SK-N-SH treated with all-trans-retinoic acid at 6 μM for 48 hours (cell line): Measurements from ENCODE around the gene CCNJL.

Experiments
- ARNTL ChIP-seq: fragments of 450-650 bp; formaldehyde crosslinking; IDR thresholded peaks from 2 replicates; pipeline ENCODE4 v1.5.0; 2020; ENCODE audit warnings: low read depth, mild to moderate bottlenecking, moderate library complexity, borderline replicate concordance
- CSDC2 ChIP-seq: fragments of 250-450 bp; sonication (Bioruptor Pico); IDR thresholded peaks from 2 replicates; pipeline ENCODE4 v1.5.0; 2020; ENCODE audit warnings: mild to moderate bottlenecking, moderate library complexity
- ISL1 ChIP-seq: fragments of 250-450 bp; sonication (Bioruptor Pico); IDR thresholded peaks from 2 replicates; pipeline ENCODE4 v2.1.2; 2022; ENCODE audit warnings: mild to moderate bottlenecking, moderate library complexity
- OSR1 ChIP-seq: fragments of 250-450 bp; sonication (Bioruptor Pico); IDR thresholded peaks from 2 replicates; pipeline ENCODE4 v1.8.0; 2022; ENCODE audit warnings: moderate library complexity, mild to moderate bottlenecking, inconsistent platforms
- PATZ1 ChIP-seq: fragments of 250-450 bp; sonication (Bioruptor Pico); IDR thresholded peaks from 2 replicates; pipeline ENCODE4 v1.8.0; 2020; ENCODE audit warnings: mild to moderate bottlenecking, moderate library complexity, borderline replicate concordance
- RARB ChIP-seq: fragments of 250-450 bp; sonication (Bioruptor Pico); IDR thresholded peaks from 2 replicates; pipeline ENCODE4 v1.8.0; 2021; ENCODE audit warnings: mild to moderate bottlenecking, moderate library complexity
- TCF4 ChIP-seq: fragments of 250-450 bp; sonication (Bioruptor Pico); IDR thresholded peaks from 2 replicates; pipeline ENCODE4 v1.8.0; 2021; ENCODE audit warnings: mild to moderate bottlenecking, moderate library complexity, borderline replicate concordance
- TOX ChIP-seq: fragments of 250-450 bp; sonication (Bioruptor Pico); IDR thresholded peaks from 2 replicates; pipeline ENCODE4 v1.8.0; 2021; ENCODE audit warnings: mild to moderate bottlenecking, moderate library complexity, borderline replicate concordance
- TSHZ2 ChIP-seq: fragments of 250-450 bp; sonication (Bioruptor Pico); IDR thresholded peaks from 2 replicates; pipeline ENCODE4 v1.5.0; 2020; ENCODE audit warnings: mild to moderate bottlenecking, moderate library complexity
- ZFP3 ChIP-seq: fragments of 250-450 bp; sonication (Bioruptor Pico); IDR thresholded peaks from 2 replicates; pipeline ENCODE4 v1.5.0; 2020; ENCODE audit warnings: mild to moderate bottlenecking, moderate library complexity
- ZNF70 ChIP-seq: fragments of 450-650 bp; formaldehyde crosslinking; IDR thresholded peaks from 2 replicates; pipeline ENCODE4 v1.5.0; 2020; ENCODE audit warnings: mild to moderate bottlenecking, moderate library complexity
- TF ChIP-seq, protein P1 (sequence below): fragments of 250-450 bp; sonication (Bioruptor Pico); IDR thresholded peaks from 2 replicates; pipeline ENCODE4 v1.5.1; 2021; ENCODE audit warnings: mild to moderate bottlenecking, moderate library complexity
- TF ChIP-seq, protein P2 (sequence below): fragments of 250-450 bp; sonication (Bioruptor Pico); IDR thresholded peaks from 2 replicates; pipeline ENCODE4 v1.5.1; 2020; ENCODE audit warnings: low read depth, mild to moderate bottlenecking, moderate library complexity

DNA sequence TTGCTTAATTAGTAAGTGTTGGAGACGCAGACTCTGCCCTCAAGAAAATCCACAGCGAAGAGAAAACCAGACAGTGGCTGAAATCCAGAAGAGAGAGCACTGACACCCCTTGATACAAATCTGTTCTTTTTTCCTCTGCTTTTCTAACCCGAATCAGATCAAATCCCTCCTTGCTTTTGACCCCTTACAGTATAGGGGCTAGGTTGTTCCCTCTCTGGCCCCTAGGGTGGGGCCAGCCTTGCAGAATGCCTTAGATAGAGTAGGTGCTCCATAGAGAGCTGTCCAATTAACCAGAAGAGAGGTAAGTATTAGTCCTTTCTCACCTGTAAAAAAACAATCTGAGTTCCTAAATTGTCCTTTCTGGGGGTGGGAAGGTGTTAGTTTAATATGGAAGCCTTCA is 47.9 kb upstream of the CCNJL start:
- no peak for TF ChIP-seq PATZ1 (CRISPR knock-in tag)
- no peak for TF ChIP-seq OSR1
- no peak for TF ChIP-seq ISL1 (CRISPR knock-in tag)
- TF ChIP-seq, protein P1, sequence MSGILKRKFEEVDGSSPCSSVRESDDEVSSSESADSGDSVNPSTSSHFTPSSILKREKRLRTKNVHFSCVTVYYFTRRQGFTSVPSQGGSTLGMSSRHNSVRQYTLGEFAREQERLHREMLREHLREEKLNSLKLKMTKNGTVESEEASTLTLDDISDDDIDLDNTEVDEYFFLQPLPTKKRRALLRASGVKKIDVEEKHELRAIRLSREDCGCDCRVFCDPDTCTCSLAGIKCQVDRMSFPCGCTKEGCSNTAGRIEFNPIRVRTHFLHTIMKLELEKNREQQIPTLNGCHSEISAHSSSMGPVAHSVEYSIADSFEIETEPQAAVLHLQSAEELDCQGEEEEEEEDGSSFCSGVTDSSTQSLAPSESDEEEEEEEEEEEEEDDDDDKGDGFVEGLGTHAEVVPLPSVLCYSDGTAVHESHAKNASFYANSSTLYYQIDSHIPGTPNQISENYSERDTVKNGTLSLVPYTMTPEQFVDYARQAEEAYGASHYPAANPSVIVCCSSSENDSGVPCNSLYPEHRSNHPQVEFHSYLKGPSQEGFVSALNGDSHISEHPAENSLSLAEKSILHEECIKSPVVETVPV = no peak
- no peak for TF ChIP-seq ZNF70
- TF ChIP-seq TCF4 (CRISPR knock-in tag) = no peak
- TF ChIP-seq ZFP3 (CRISPR knock-in tag) = no peak
- no peak for TF ChIP-seq TSHZ2
- no peak for TF ChIP-seq ARNTL (CRISPR knock-in tag)
- TF ChIP-seq TOX (CRISPR knock-in tag) = no peak
- TF ChIP-seq RARB = no peak
- TF ChIP-seq CSDC2 (CRISPR knock-in tag) = no peak
- TF ChIP-seq, protein P2, sequence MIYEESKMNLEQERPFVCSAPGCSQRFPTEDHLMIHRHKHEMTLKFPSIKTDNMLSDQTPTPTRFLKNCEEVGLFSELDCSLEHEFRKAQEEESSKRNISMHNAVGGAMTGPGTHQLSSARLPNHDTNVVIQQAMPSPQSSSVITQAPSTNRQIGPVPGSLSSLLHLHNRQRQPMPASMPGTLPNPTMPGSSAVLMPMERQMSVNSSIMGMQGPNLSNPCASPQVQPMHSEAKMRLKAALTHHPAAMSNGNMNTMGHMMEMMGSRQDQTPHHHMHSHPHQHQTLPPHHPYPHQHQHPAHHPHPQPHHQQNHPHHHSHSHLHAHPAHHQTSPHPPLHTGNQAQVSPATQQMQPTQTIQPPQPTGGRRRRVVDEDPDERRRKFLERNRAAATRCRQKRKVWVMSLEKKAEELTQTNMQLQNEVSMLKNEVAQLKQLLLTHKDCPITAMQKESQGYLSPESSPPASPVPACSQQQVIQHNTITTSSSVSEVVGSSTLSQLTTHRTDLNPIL = no peak
